ENCODE results near the gene ARL6IP6. TPM values are rescaled to one million over a fixed set of nuclear protein-coding genes. Genes with fewer than 3 reads are reported as not detected.
"Not testable (repeated sequence)": the region's sequence is repeated elsewhere in the genome, so short reads cannot be mapped to it uniquely, and the experiment has no call there.

The ARL6IP6 gene
- total RNA-seq, 6 experiments from 2014 or later, result 2.6 to 5.4 (median 3.7) TPM

- Histone ChIP-seq H3K36me3 (no peaks in the 10 kb centered on the region), H3K4me3 (no peak overlapping the region), H3K4me1 (no peaks in the 10 kb centered on the region), H3K9me3 (no peaks in the 10 kb centered on the region), H3K27me3 (no peaks in the 10 kb centered on the region), H3K27ac (no peak overlapping the region)
- intact Hi-C loops (cut with DNase I), result no loop called here
- ATAC-seq, result peak; percentile 79 to 92 (median 87)
- WGBS (ENCODE audit: insufficient coverage, low coverage, low lambda C conversion rate, missing lambda C conversion rate), result 17% methylated on average over 2 of the region's 2 CpGs
- no peak for DNase-seq
- no peak for TF ChIP-seq POLR2A (IDR thresholded peaks at IDR 0.05)
- TF ChIP-seq, protein P1, sequence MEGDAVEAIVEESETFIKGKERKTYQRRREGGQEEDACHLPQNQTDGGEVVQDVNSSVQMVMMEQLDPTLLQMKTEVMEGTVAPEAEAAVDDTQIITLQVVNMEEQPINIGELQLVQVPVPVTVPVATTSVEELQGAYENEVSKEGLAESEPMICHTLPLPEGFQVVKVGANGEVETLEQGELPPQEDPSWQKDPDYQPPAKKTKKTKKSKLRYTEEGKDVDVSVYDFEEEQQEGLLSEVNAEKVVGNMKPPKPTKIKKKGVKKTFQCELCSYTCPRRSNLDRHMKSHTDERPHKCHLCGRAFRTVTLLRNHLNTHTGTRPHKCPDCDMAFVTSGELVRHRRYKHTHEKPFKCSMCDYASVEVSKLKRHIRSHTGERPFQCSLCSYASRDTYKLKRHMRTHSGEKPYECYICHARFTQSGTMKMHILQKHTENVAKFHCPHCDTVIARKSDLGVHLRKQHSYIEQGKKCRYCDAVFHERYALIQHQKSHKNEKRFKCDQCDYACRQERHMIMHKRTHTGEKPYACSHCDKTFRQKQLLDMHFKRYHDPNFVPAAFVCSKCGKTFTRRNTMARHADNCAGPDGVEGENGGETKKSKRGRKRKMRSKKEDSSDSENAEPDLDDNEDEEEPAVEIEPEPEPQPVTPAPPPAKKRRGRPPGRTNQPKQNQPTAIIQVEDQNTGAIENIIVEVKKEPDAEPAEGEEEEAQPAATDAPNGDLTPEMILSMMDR (IDR thresholded peaks at IDR 0.05), result peak; percentile 80 to 89 (median 88)
Observed at GRCh38 chr2:152740743-152741328, 22.4 kb downstream of the ARL6IP6 start.

- H3K36me3 ChIP-seq, result no peaks in the 10 kb centered on the region
- no peak overlapping the region for H3K4me3 ChIP-seq
- H3K9me3 ChIP-seq, result no peaks in the 10 kb centered on the region
- TF ChIP-seq POLR2A (IDR thresholded peaks at IDR 0.05), result no peak
- TF ChIP-seq, protein P1 (IDR thresholded peaks at IDR 0.05), result peak; percentile 28 to 43 (median 32)
- H3K27me3 ChIP-seq, result no peaks in the 10 kb centered on the region
- intact Hi-C loops (cut with DNase I), result no loop called here
- ATAC-seq (peak; percentile 66 to 71 (median 67)), DNase-seq (no peak)
- H3K27ac ChIP-seq, result no peak overlapping the region
- H3K4me1 ChIP-seq, result no peaks in the 10 kb centered on the region
- WGBS (ENCODE audit: insufficient coverage, low coverage, low lambda C conversion rate, missing lambda C conversion rate), result 60% methylated on average over 3 of the region's 3 CpGs
Observed at GRCh38 chr2:152743002-152743401, 24.6 kb downstream of the ARL6IP6 start.

DNA sequence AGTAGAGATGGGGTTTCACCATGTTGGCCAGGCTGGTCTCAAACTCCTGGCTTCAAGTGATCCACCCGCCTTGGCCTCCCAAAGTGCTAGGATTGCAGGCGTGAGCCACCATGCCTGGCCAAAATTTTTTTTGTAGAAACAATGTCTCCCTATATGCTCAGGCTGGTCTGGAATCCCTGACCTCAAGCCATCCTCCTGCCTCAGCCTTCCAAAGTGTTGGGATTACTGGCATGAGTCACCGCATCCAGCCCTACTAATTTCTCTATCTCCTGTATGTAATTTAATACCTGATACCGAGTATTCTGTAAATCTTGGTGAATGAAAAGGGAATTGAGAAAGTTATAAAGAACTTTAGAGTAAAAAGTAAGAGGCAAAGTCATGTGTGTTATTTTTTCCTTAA is 29.3 kb downstream of the ARL6IP6 start:
- intact Hi-C loops (cut with DNase I); H3K27me3 ChIP-seq; H3K9me3 ChIP-seq; DNase-seq; ATAC-seq; H3K27ac ChIP-seq; H3K4me3 ChIP-seq; H3K4me1 ChIP-seq; H3K36me3 ChIP-seq: not testable (repeated sequence)
- 66% methylated on average over 4 of the region's 4 CpGs for WGBS (ENCODE audit: insufficient coverage, low coverage, low lambda C conversion rate, missing lambda C conversion rate)

- no peak overlapping the region for H3K27ac ChIP-seq
- TF ChIP-seq POLR2A (IDR thresholded peaks at IDR 0.05), result no peak
- TF ChIP-seq, protein P1 (IDR thresholded peaks at IDR 0.05), result peak in 2 of 4 donors; percentile 9 to 11
- H3K27me3 ChIP-seq, result no peaks in the 10 kb centered on the region
- H3K9me3 ChIP-seq, result no peaks in the 10 kb centered on the region
- intact Hi-C loops (cut with DNase I), result no loop called here
- H3K4me3 ChIP-seq, result no peak overlapping the region
- DNase-seq (peak in 1 of 3 donors; percentile 29), ATAC-seq (no peak)
- WGBS (ENCODE audit: insufficient coverage, low coverage, low lambda C conversion rate, missing lambda C conversion rate), result 100% methylated on average over 1 of the region's 13 CpGs
- H3K36me3 ChIP-seq, result no peaks in the 10 kb centered on the region
- H3K4me1 ChIP-seq, result no peaks in the 10 kb centered on the region
Observed at GRCh38 chr2:152755029-152755428, 36.6 kb downstream of the ARL6IP6 start.

DNA sequence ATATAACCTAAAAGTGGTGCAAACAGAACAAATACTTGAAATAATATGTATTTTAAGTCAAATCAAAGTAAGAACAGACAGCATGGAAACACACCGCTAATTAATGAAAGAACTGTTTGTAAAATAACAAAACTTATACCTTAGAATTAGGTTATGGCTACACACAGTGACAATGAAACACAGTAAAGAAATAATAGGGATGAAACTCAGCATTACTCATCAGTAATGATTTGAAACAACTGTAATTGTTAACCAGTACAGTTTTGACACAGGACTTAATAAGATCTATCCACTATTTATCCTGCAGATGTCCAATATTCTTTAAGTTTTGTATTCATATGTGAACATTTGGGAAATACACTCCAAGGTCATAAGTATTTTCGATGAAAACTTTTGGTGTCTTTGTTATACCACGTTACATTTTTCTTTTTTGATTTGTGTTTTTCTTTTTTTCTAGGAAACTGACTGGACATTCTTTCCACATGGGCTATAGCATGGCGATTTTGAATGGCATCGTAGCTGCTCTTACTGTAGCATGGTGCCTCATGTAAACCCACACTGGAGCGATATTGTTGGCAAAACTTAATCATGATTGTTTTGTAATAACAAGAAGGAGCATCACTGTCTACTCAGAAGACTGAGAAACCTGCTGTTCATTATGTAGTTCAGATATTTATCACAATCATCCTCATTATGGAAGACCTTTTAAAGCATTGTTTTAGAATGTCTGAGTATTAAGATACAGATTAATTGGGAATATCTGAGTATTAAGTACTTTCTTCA is 41.1 kb downstream of the ARL6IP6 start:
- WGBS (ENCODE audit: insufficient coverage, low coverage, low lambda C conversion rate, missing lambda C conversion rate), result 96% methylated on average over 6 of the region's 6 CpGs
- Histone ChIP-seq H3K4me1 (no peaks in the 10 kb centered on the region), H3K36me3 (no peaks in the 10 kb centered on the region), H3K27ac (no peak overlapping the region), H3K4me3 (no peak overlapping the region), H3K9me3 (no peaks in the 10 kb centered on the region), H3K27me3 (no peaks in the 10 kb centered on the region)
- DNase-seq (no peak), ATAC-seq (no peak)
- TF ChIP-seq, protein P1 (IDR thresholded peaks at IDR 0.05), result no peak
- TF ChIP-seq POLR2A (IDR thresholded peaks at IDR 0.05), result no peak
- intact Hi-C loops (cut with DNase I), result no loop called here
